Neuron (in vitro differentiated cells): ENCODE measurements around the gene LINC00237.

Source experiments
- H2AFZ ChIP-seq: one replicate; pipeline ENCODE4 v1.6.1; 2013; ENCODE audit warnings: low read depth, mild to moderate bottlenecking, inconsistent platforms, low read length, moderate library complexity
- H3K27me3 ChIP-seq: one replicate; pipeline ENCODE4 v1.6.1; 2013; ENCODE audit warnings: low read length; ENCODE audit not compliant: insufficient read depth
- H3K36me3 ChIP-seq: one replicate; pipeline ENCODE4 v1.6.1; 2013; ENCODE audit warnings: low read length; ENCODE audit not compliant: insufficient read depth
- H3K4me1 ChIP-seq: one replicate; pipeline ENCODE4 v1.6.1; 2013; ENCODE audit warnings: low read length; ENCODE audit not compliant: insufficient read depth
- H3K4me3 ChIP-seq: 2 replicates; pipeline ENCODE4 v1.5.1; 2013; ENCODE audit warnings: mild to moderate bottlenecking, low read length, moderate library complexity
- H3K9me3 ChIP-seq: one replicate; pipeline ENCODE4 v1.6.1; 2013; ENCODE audit warnings: low read length

LINC00237 gene

DNA sequence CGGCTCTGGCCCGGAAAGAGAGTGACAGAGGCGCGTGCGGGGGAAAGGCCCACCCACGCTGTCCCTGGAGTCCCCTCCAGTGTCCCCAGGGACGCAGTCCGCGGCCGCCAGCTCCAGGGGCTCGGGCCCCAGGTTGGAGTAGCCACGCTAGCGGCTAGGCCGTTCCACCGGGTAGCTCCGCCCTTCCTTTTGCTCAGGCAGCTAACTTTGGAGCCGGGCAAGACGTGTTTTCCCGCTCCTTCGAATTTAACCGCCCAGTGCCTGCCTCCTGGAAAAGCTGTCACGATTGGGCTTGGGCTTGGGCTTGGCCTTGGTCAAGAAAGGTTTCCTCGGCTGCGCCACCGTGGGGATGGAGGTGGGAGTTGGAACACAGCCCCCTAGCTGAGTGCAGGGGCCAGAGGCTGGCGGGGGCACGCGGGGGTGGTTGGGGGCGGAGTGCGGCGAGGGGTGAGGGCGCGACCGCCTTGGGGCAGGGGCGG is 4.7 kb downstream of the LINC00237 start:
- Histone ChIP-seq H3K4me3 (peak overlapping the region; percentile 50), H3K4me1 (peaks cover 28% of the 10 kb centered on the region)

GRCh38 chr20:21100578-21101452 is 5.3 kb downstream of the LINC00237 start:
- Histone ChIP-seq H2AFZ (peak overlapping the region; percentile 64), H3K4me1 (peaks cover 28% of the 10 kb centered on the region), H3K4me3 (peak overlapping the region; percentile 50), H3K27me3 (peaks cover 91% of the 10 kb centered on the region), H3K36me3 (no peaks in the 10 kb centered on the region), H3K9me3 (no peaks in the 10 kb centered on the region)

More for the DNA sequence above, 4.7 kb downstream of the LINC00237 start:
- Histone ChIP-seq H3K36me3 (no peaks in the 10 kb centered on the region), H2AFZ (peak overlapping the region; percentile 64), H3K9me3 (no peaks in the 10 kb centered on the region), H3K27me3 (peaks cover 92% of the 10 kb centered on the region)

GRCh38 chr20:21099751-21100577 is 6.2 kb downstream of the LINC00237 start:
- peaks cover 92% of the 10 kb centered on the region for H3K27me3 ChIP-seq
- H3K4me1 ChIP-seq = peaks cover 28% of the 10 kb centered on the region
- H3K4me3 ChIP-seq = peak overlapping the region; percentile 50
- H2AFZ ChIP-seq = peak overlapping the region; percentile 64
- no peaks in the 10 kb centered on the region for H3K36me3 ChIP-seq
- no peaks in the 10 kb centered on the region for H3K9me3 ChIP-seq

- no peak overlapping the region for H3K4me3 ChIP-seq
- no peak overlapping the region for H2AFZ ChIP-seq
- H3K9me3 ChIP-seq = no peaks in the 10 kb centered on the region
- H3K36me3 ChIP-seq = no peaks in the 10 kb centered on the region
- H3K4me1 ChIP-seq = peaks cover 14% of the 10 kb centered on the region
- peaks cover 87% of the 10 kb centered on the region for H3K27me3 ChIP-seq
Measured at GRCh38 chr20:21096321-21097043, 9.7 kb downstream of the LINC00237 start.

DNA sequence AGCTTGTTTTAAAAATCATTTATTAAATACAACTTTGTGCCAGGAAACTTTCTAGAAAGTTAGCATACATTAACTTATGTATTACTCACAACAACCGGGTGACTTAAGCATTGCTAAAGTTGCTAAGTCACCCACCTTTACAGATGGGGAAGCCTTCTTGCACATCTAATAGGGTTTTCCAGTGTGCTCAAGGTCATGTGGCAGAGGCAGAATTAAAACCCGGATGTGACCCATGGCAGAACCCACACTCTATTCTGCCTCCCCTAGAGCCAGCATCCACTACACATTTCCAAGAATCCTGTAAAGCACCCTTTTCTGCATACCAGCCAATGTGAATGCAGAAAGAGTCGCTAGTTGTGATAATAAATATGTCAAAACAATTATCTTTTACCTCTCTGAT is 13.4 kb downstream of the LINC00237 start:
- Histone ChIP-seq H3K9me3 (no peaks in the 10 kb centered on the region), H3K4me1 (peaks cover 12% of the 10 kb centered on the region), H2AFZ (no peak overlapping the region), H3K4me3 (no peak overlapping the region), H3K27me3 (peaks cover 86% of the 10 kb centered on the region), H3K36me3 (no peaks in the 10 kb centered on the region)

- Histone ChIP-seq H3K27me3 (peaks cover 68% of the 10 kb centered on the region), H3K4me3 (no peak overlapping the region), H3K9me3 (no peaks in the 10 kb centered on the region), H3K36me3 (no peaks in the 10 kb centered on the region), H3K4me1 (peaks cover 12% of the 10 kb centered on the region), H2AFZ (no peak overlapping the region)
Measured at GRCh38 chr20:21090721-21091120, 15.4 kb downstream of the LINC00237 start.

- H3K36me3 ChIP-seq = no peaks in the 10 kb centered on the region
- H3K9me3 ChIP-seq = no peaks in the 10 kb centered on the region
- H2AFZ ChIP-seq = no peak overlapping the region
- H3K27me3 ChIP-seq = peaks cover 62% of the 10 kb centered on the region
- H3K4me1 ChIP-seq = peaks cover 12% of the 10 kb centered on the region
- no peak overlapping the region for H3K4me3 ChIP-seq
Measured at GRCh38 chr20:21090111-21090618, 16.0 kb downstream of the LINC00237 start.

GRCh38 chr20:21089391-21089790 is 16.8 kb downstream of the LINC00237 start:
- no peak overlapping the region for H2AFZ ChIP-seq
- H3K9me3 ChIP-seq = no peaks in the 10 kb centered on the region
- no peak overlapping the region for H3K4me3 ChIP-seq
- H3K27me3 ChIP-seq = peaks cover 58% of the 10 kb centered on the region
- H3K36me3 ChIP-seq = no peaks in the 10 kb centered on the region
- peaks cover 12% of the 10 kb centered on the region for H3K4me1 ChIP-seq

GRCh38 chr20:21087862-21088540 is 18.2 kb downstream of the LINC00237 start:
- H3K4me1 ChIP-seq = peaks cover 12% of the 10 kb centered on the region
- H3K4me3 ChIP-seq = no peak overlapping the region
- no peaks in the 10 kb centered on the region for H3K36me3 ChIP-seq
- H2AFZ ChIP-seq = no peak overlapping the region
- H3K27me3 ChIP-seq = peaks cover 47% of the 10 kb centered on the region
- H3K9me3 ChIP-seq = no peaks in the 10 kb centered on the region

- Histone ChIP-seq H3K4me1 (no peaks in the 10 kb centered on the region), H2AFZ (no peak overlapping the region), H3K36me3 (no peaks in the 10 kb centered on the region), H3K4me3 (no peak overlapping the region), H3K27me3 (peaks cover 16% of the 10 kb centered on the region), H3K9me3 (no peaks in the 10 kb centered on the region)
Measured at GRCh38 chr20:21083825-21084325, 22.3 kb downstream of the LINC00237 start.

GRCh38 chr20:21082584-21082983 is 23.6 kb downstream of the LINC00237 start:
- H3K27me3 ChIP-seq = peaks cover 13% of the 10 kb centered on the region
- no peaks in the 10 kb centered on the region for H3K9me3 ChIP-seq
- H2AFZ ChIP-seq = no peak overlapping the region
- no peaks in the 10 kb centered on the region for H3K36me3 ChIP-seq
- H3K4me1 ChIP-seq = no peaks in the 10 kb centered on the region
- H3K4me3 ChIP-seq = no peak overlapping the region

DNA sequence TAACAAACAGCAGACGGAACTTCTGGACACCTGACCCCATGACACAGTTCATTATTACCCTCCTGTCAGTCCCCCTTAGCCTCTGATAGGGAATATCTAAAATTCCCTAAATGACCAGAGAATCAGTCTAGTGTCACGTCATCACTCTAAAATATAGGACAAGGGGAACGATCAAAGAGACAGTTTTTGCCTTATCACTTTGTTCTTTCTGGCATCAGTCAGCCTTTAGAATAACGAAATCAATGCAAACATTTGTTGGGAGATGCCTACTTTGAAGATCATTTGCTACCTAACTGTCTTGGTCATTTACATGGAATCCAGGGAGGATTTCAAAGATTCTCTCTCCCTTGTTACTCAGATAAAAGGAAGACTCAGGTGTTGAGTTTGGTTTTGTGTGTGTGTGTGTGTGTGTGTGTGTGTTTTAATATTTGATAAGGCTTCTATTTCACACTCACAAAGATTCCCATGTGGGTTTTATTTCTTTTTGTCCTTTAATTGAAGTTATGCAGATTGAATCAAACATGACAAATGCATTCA is 28.3 kb downstream of the LINC00237 start:
- Histone ChIP-seq H3K4me3 (no peak overlapping the region), H3K9me3 (no peaks in the 10 kb centered on the region), H2AFZ (no peak overlapping the region), H3K4me1 (no peaks in the 10 kb centered on the region), H3K36me3 (no peaks in the 10 kb centered on the region), H3K27me3 (peaks cover 17% of the 10 kb centered on the region)
